ENCODE data around the gene MNX1.

The MNX1 gene

GRCh38 chr7:157006205-157006747 is 4.2 kb downstream of the MNX1 start:
- no peak overlapping the region for H3K4me3 ChIP-seq (ENCODE audit: low read depth, low read length)
- no peaks in the 10 kb centered on the region for H3K36me3 ChIP-seq

DNA sequence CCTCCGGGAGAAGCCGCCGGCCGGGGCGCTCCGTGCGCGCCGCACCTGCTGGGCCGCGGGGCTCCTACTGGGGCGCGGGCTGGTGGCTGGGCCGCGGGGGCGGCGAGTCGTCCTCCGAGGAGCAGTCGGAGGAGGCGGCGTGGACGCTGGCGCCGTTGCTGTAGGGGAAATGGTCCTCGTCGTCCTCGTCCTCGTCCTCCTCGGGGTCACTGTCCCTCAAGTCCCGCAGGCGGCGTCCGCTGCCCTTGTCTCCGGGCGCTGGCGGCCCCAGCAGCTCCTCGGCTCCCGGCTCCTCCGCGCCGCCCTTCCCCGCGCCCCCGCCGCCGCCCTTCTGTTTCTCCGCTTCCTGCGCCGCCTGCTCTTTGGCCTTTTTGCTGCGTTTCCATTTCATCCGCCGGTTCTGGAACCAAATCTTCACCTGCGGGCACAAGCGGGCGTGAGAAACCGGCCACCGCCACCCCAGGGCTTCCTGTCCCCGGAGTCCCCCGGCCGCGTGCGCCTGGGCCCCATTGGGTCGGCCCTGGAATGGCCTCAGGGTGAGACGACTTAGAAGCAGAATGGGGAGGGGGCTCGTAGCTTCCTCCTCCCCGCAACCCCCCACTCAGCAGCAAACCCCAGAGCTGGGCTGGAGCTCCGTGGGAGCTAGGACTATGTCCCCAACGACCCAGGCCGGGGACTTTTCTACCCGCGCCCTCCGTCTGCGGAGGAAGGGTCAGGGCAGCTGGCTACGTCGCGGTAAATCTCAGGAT is 4.8 kb downstream of the MNX1 start:
- Histone ChIP-seq H3K9me3 (no peaks in the 10 kb centered on the region), H3K4me1 (peaks cover 8% of the 10 kb centered on the region; the same call in 1 of the 2 replicates), H3K27me3 (peaks cover 98% of the 10 kb centered on the region), H3K36me3 (no peaks in the 10 kb centered on the region), H3K4me3 (ENCODE audit: low read depth, low read length) (no peak overlapping the region)
- no peak for TF ChIP-seq CTCF (IDR thresholded peaks at IDR 0.05; ENCODE audit: low read depth, low read length)
- no peak for DNase-seq

More at GRCh38 chr7:157006205-157006747, 4.2 kb downstream of the MNX1 start:
- DNase-seq: no peak
- H3K9me3 ChIP-seq: peaks cover 1% of the 10 kb centered on the region; the same call in 1 of the 2 replicates
- peaks cover 98% of the 10 kb centered on the region for H3K27me3 ChIP-seq
- peaks cover 8% of the 10 kb centered on the region; the same call in 1 of the 2 replicates for H3K4me1 ChIP-seq
- no peak for TF ChIP-seq CTCF (IDR thresholded peaks at IDR 0.05; ENCODE audit: low read depth, low read length)

GRCh38 chr7:157004521-157005455 is 5.7 kb downstream of the MNX1 start:
- Histone ChIP-seq H3K4me1 (peaks cover 8% of the 10 kb centered on the region; the same call in 1 of the 2 replicates), H3K4me3 (ENCODE audit: low read depth, low read length) (no peak overlapping the region), H3K9me3 (no peaks in the 10 kb centered on the region), H3K27me3 (peaks cover 98% of the 10 kb centered on the region), H3K36me3 (no peaks in the 10 kb centered on the region)
- no peak for DNase-seq
- TF ChIP-seq CTCF (IDR thresholded peaks at IDR 0.05; ENCODE audit: low read depth, low read length): no peak

GRCh38 chr7:157003756-157004520 is 6.5 kb downstream of the MNX1 start:
- H3K4me1 ChIP-seq: peaks cover 8% of the 10 kb centered on the region; the same call in 1 of the 2 replicates
- peaks cover 98% of the 10 kb centered on the region for H3K27me3 ChIP-seq
- no peaks in the 10 kb centered on the region for H3K36me3 ChIP-seq
- peak overlapping the region; percentile 4; the same call in 1 of the 2 replicates for H3K4me3 ChIP-seq (ENCODE audit: low read depth, low read length)
- peak; percentile 58 for DNase-seq
- no peaks in the 10 kb centered on the region for H3K9me3 ChIP-seq
- no peak for TF ChIP-seq CTCF (IDR thresholded peaks at IDR 0.05; ENCODE audit: low read depth, low read length)

- no peaks in the 10 kb centered on the region for H3K36me3 ChIP-seq
- H3K4me3 ChIP-seq (ENCODE audit: low read depth, low read length): peak overlapping the region; percentile 14; the same call in 1 of the 2 replicates
- H3K4me1 ChIP-seq: peaks cover 8% of the 10 kb centered on the region; the same call in 1 of the 2 replicates
- peaks cover 97% of the 10 kb centered on the region for H3K27me3 ChIP-seq
- H3K9me3 ChIP-seq: no peaks in the 10 kb centered on the region
- DNase-seq: no peak
- no peak for TF ChIP-seq CTCF (IDR thresholded peaks at IDR 0.05; ENCODE audit: low read depth, low read length)
Observed at GRCh38 chr7:157003445-157003755, 7.1 kb downstream of the MNX1 start.
